HEK293 (cell line): ENCODE data around the gene IL16.

Experiments used
- CTCF ChIA-PET: fragments of 350-600 bp; formaldehyde crosslinking; extraction: SDS; loops from one replicate; lab custom pipeline; 2021; ENCODE audit warnings: antibody characterized with exemption; lab: Yijun Ruan, JAX
- POLR2A ChIA-PET: fragments of 300-600 bp; formaldehyde crosslinking; extraction: SDS; loops from one replicate; lab custom pipeline; 2020; ENCODE audit warnings: antibody characterized with exemption, inconsistent platforms; lab: Yijun Ruan, JAX
- H3K27ac ChIP-seq: fragments of 200-500 bp; sonication (Bioruptor generic); 2 replicates; pipeline ENCODE4 v1.5.1; 2014; ENCODE audit warnings: low read depth, low read length, control low read depth, inconsistent platforms; ENCODE audit errors: extremely low read depth
- H3K36me3 ChIP-seq, 2 experiments: fragments of 200-500 bp in 1 of 2; sonication (Bioruptor generic) in 1 of 2; 1 replicate in 1 of 2; 2 replicates in 1 of 2; pipeline ENCODE4 v1.5.1; 2014 to 2017; ENCODE audit warnings: inconsistent platforms in 2 of 2, low read length in 2 of 2; ENCODE audit not compliant: control insufficient read depth in 2 of 2, insufficient read depth in 1 of 2
- H3K4me1 ChIP-seq: fragments of 200-500 bp; sonication (Bioruptor generic); 2 replicates; pipeline ENCODE4 v1.5.1; 2014; ENCODE audit warnings: mild to moderate bottlenecking, low read length, inconsistent platforms; ENCODE audit not compliant: control insufficient read depth, insufficient read depth
- H3K4me3 ChIP-seq: 2 replicates; pipeline ENCODE4 v1.5.1; 2011; ENCODE audit warnings: low read depth, mild to moderate bottlenecking, control low read depth, low read length, moderate library complexity
- H3K9me3 ChIP-seq: fragments of 200-500 bp; sonication (Bioruptor generic); 2 replicates; pipeline ENCODE4 v1.5.1; 2014; ENCODE audit warnings: low read depth, low read length, inconsistent platforms; ENCODE audit not compliant: control insufficient read depth, insufficient read depth
- ZBTB10 ChIP-seq: fragments of 450-650 bp; formaldehyde crosslinking; IDR thresholded peaks from 2 replicates; pipeline ENCODE4 v1.5.1; 2016; ENCODE audit warnings: missing biosample characterization, missing genetic modification characterization
- ZBTB44 ChIP-seq: fragments of 450-650 bp; IDR thresholded peaks from 2 replicates; pipeline ENCODE4 v1.5.1; 2018; ENCODE audit warnings: missing biosample characterization, mild to moderate bottlenecking, missing genetic modification characterization
- ZBTB6 ChIP-seq: fragments of 450-650 bp; formaldehyde crosslinking; IDR thresholded peaks from 2 replicates; pipeline ENCODE4 v1.5.1; 2017; ENCODE audit warnings: missing biosample characterization, missing genetic modification characterization
- ZNF121 ChIP-seq: fragments of 450-650 bp; formaldehyde crosslinking; IDR thresholded peaks from 2 replicates; pipeline ENCODE4 v1.5.1; 2016; ENCODE audit warnings: missing biosample characterization, missing genetic modification characterization
- ZNF133 ChIP-seq: fragments of 450-650 bp; formaldehyde crosslinking; IDR thresholded peaks from 2 replicates; pipeline ENCODE4 v1.5.1; 2016; ENCODE audit warnings: missing biosample characterization, missing genetic modification characterization
- ZNF138 ChIP-seq: fragments of 450-650 bp; formaldehyde crosslinking; IDR thresholded peaks from 2 replicates; pipeline ENCODE4 v1.5.1; 2016; ENCODE audit warnings: missing biosample characterization, missing genetic modification characterization, borderline replicate concordance
- ZNF148 ChIP-seq: fragments of 450-650 bp; formaldehyde crosslinking; IDR thresholded peaks from 2 replicates; pipeline ENCODE4 v1.5.0; 2017; ENCODE audit warnings: missing biosample characterization, missing genetic modification characterization, borderline replicate concordance
- ZNF175 ChIP-seq: fragments of 450-650 bp; formaldehyde crosslinking; IDR thresholded peaks from 2 replicates; pipeline ENCODE4 v1.5.1; 2016; ENCODE audit warnings: missing biosample characterization, missing genetic modification characterization
- ZNF26 ChIP-seq: fragments of 450-650 bp; formaldehyde crosslinking; IDR thresholded peaks from 2 replicates; pipeline ENCODE4 v1.5.1; 2016; ENCODE audit warnings: missing biosample characterization, missing genetic modification characterization
- ZNF292 ChIP-seq: fragments of 450-650 bp; formaldehyde crosslinking; IDR thresholded peaks from 2 replicates; pipeline ENCODE4 v1.5.1; 2016; ENCODE audit warnings: low read depth, missing biosample characterization, missing genetic modification characterization, borderline replicate concordance
- ZNF335 ChIP-seq: fragments of 450-650 bp; formaldehyde crosslinking; conservative IDR thresholded peaks from 2 replicates; pipeline ENCODE4 v1.5.1; 2016; ENCODE audit warnings: missing biosample characterization, missing genetic modification characterization
- ZNF513 ChIP-seq: fragments of 450-650 bp; IDR thresholded peaks from 2 replicates; pipeline ENCODE4 v1.5.1; 2018; ENCODE audit warnings: missing biosample characterization, missing genetic modification characterization
- ZNF571 ChIP-seq: fragments of 450-650 bp; formaldehyde crosslinking; IDR thresholded peaks from 2 replicates; pipeline ENCODE4 v1.5.0; 2017; ENCODE audit warnings: missing biosample characterization, missing genetic modification characterization
- ZNF76 ChIP-seq: fragments of 450-650 bp; formaldehyde crosslinking; IDR thresholded peaks from 2 replicates; pipeline ENCODE4; 2016; ENCODE audit warnings: low read depth, missing biosample characterization, missing genetic modification characterization, borderline replicate concordance
- ZNF776 ChIP-seq: fragments of 450-650 bp; formaldehyde crosslinking; IDR thresholded peaks from 2 replicates; pipeline ENCODE4 v1.5.0; 2017; ENCODE audit warnings: missing biosample characterization, missing genetic modification characterization, borderline replicate concordance
- ZNF777 ChIP-seq: fragments of 450-650 bp; formaldehyde crosslinking; IDR thresholded peaks from 2 replicates; pipeline ENCODE4 v1.5.1; 2017; ENCODE audit warnings: missing biosample characterization, missing genetic modification characterization, borderline replicate concordance

Gene IL16

GRCh38 chr15:81285461-81285860 is 88.8 kb downstream of the IL16 start:
- H3K9me3 ChIP-seq, result no peaks in the 10 kb centered on the region
- ChIA-PET POLR2A (no interaction called here), CTCF (interaction anchor here (0.7 to 2.3 kb wide), 2 partner anchors 10 to 142 kb away, joined by 3 to 13 read pairs; no protein-coding TSS in a partner anchor)
- no peaks in the 10 kb centered on the region for H3K36me3 ChIP-seq
- H3K4me3 ChIP-seq, result no peak overlapping the region
- H3K4me1 ChIP-seq, result no peaks in the 10 kb centered on the region
- TF ChIP-seq ZBTB6 (tag by site-specific recombination) (no peak), ZNF776 (tag by site-specific recombination) (no peak), ZNF571 (tag by site-specific recombination) (no peak), ZBTB44 (no peak), ZNF175 (tag by site-specific recombination) (no peak), ZNF335 (no peak), ZNF777 (tag by site-specific recombination) (no peak), ZNF513 (no peak), ZNF76 (tag by site-specific recombination) (no peak), ZNF148 (tag by site-specific recombination) (no peak), ZNF26 (tag by site-specific recombination) (no peak), ZNF121 (tag by site-specific recombination) (no peak), ZNF138 (no peak), ZNF292 (tag by site-specific recombination) (no peak), ZNF133 (tag by site-specific recombination) (no peak), ZBTB10 (tag by site-specific recombination) (no peak)
- H3K27ac ChIP-seq, result no peak overlapping the region
